Heart right ventricle (tissue), 16 donors: ENCODE results near the gene KCNE3. TPM values are rescaled to one million over a fixed set of nuclear protein-coding genes. Genes with fewer than 3 reads are reported as not detected.
A peak's percentile ranks its signal among the peaks of the same experiment; 100 is the strongest.

ENCODE experiments used
- ATAC-seq, 8 donors: fragments of 200-7000 bp; cut with Tn5 transposase; one replicate each; pipeline ENCODE4 v1.9.1; 2020; ENCODE audit warnings: mild to moderate bottlenecking in 8 of 8, moderate library complexity in 8 of 8, moderate number of reproducible peaks in 1 of 8
- DNase-seq, 2 donors: peaks; one replicate each; pipeline ENCODE4 v3.0.0-alpha.2; 2020
- H3K27ac ChIP-seq, 10 donors: fragments of 200-600 bp; sonication (generic) in 2 of 10; one replicate each; pipeline versions ENCODE4 v1.5.0 to v1.8.0; 2020 to 2022; ENCODE audit warnings: mild to moderate bottlenecking in 3 of 10
- H3K27me3 ChIP-seq, 7 donors: fragments of 200-600 bp; one replicate each; pipeline ENCODE4 v1.8.0; 2021 to 2022; ENCODE audit warnings: mild to moderate bottlenecking in 2 of 7
- H3K36me3 ChIP-seq, 9 donors: fragments of 200-600 bp; sonication (generic) in 1 of 9; one replicate each; pipeline versions ENCODE4 v1.5.0 to v1.8.0; 2020 to 2022; ENCODE audit warnings: mild to moderate bottlenecking in 2 of 9
- H3K4me1 ChIP-seq, 9 donors: fragments of 200-600 bp; sonication (generic) in 1 of 9; one replicate each; pipeline versions ENCODE4 v1.5.0 to v1.8.0; 2020 to 2022; ENCODE audit warnings: mild to moderate bottlenecking in 4 of 9
- H3K4me3 ChIP-seq, 10 donors: fragments of 200-600 bp; sonication (generic) in 2 of 10; one replicate each; pipeline versions ENCODE4 v1.5.0 to v1.8.0; 2020 to 2022; ENCODE audit warnings: mild to moderate bottlenecking in 7 of 10, moderate library complexity in 2 of 10
- H3K9me3 ChIP-seq, 11 donors: fragments of 200-600 bp in 10 of 11; sonication (generic) in 2 of 11; one replicate each; pipeline versions ENCODE4 v1.5.0 to v1.8.0; 2013 to 2022; ENCODE audit warnings: mild to moderate bottlenecking in 2 of 11, control low read depth in 1 of 11, moderate library complexity in 1 of 11
- WGBS, 2 donors: extraction: QIAGEN DNeasy Blood & Tissue Kit; methylation state at CpG; one replicate each; pipeline ENCODE4 v1.1.7; 2013; ENCODE audit warnings: inconsistent platforms in 1 of 2; 5-methylcytosine and 5-hydroxymethylcytosine counted together
- intact Hi-C, 10 donors: fragments of 100-400 bp; cut with DNase I; formaldehyde crosslinking; loops; one replicate each; pipeline versions ENCODE4 v1.11.1 to v1.14.2; 2022
- polyA plus RNA-seq, 2 donors: library from polyadenylated mRNA; stranded (reverse); fragments of 200-250 nt; gene quantifications; one replicate each; pipeline ENCODE4 v1.2.3, GENCODE V29; 2013
- total RNA-seq, 10 donors: library from RNA; stranded (reverse); fragmentation: NEBNext Ultra II Directional in 3 of 10; extraction: Animal tissue kit (Norgen Biotek cat#: 25700) in 3 of 10; gene quantifications; one replicate each; pipeline versions ENCODE4 v1.2.1 to v1.2.4, GENCODE V29; 2021 to 2023
- TF ChIP-seq, protein P1 (sequence below), 9 donors: fragments of 200-600 bp; sonication (generic) in 2 of 9; IDR thresholded peaks; one replicate each; pipeline versions ENCODE4 v1.5.0 to v1.8.0; 2021 to 2022; ENCODE audit warnings: antibody characterized with exemption in 9 of 9, mild to moderate bottlenecking in 5 of 9, moderate library complexity in 1 of 9
- donor health status: Arrhythmogenic right ventricular cardiomyopathy.
- donor health status: ischemic (EF 13 %, LVEDD 7.1; RV severe dilation, severe dysfunction).
- donor health status: healthy with polysubstance abuse.
- donor health status: DM: no; HTN: yes; CAD: no.
- donor health status: DM: no; HTN: no; CAD: no.
- donor health status: ischemic (EF 25% LVEDD 6.9; RV normal size, moderate dysfunction).
- donor health status: ischemic (EF 25% LVEDD 5.7; RV mildly dilated, moderate dysfunction).
- donor health status: healthy.
- donor health status: DM: yes; HTN: yes; CAD: no.
- donor health status: Ischemic cardiomyopathy.
- donor health status: ischemic (EF 35%, LVEDD 5.7; RV mildly dilated, moderate dysfunction).
- donor health status: nonischemic (EF 11% LVEDD 7.7; RV severe dilation, severe dysfunction).
- donor health status: DM: yes; HTN: yes; CAD: no.
- donor health status: PGD.
- donor health status: ischemic (EF 29% LVEDD 5.4; RV normal size, mild dysfunction).
- donor health status: nonischemic (EF 23%, LVEDD 6.1; RV moderate dilation, normal function).

Gene KCNE3
- total and polyA plus RNA-seq, 12 donors = 1.2 to 7.1 (median 2.6) TPM

GRCh38 chr11:74444173-74444826 is 23.0 kb downstream of the KCNE3 start:
- Histone ChIP-seq H3K9me3 (peaks cover 0 to 3% (median 0%) of the 10 kb centered on the region in 11 donors), H3K27ac (no peak overlapping the region), H3K36me3 (no peaks in the 10 kb centered on the region), H3K4me1 (peaks cover 0 to 11% (median 0%) of the 10 kb centered on the region in 9 donors), H3K4me3 (no peak overlapping the region), H3K27me3 (no peaks in the 10 kb centered on the region)
- ATAC-seq = no peak
- TF ChIP-seq, protein P1, sequence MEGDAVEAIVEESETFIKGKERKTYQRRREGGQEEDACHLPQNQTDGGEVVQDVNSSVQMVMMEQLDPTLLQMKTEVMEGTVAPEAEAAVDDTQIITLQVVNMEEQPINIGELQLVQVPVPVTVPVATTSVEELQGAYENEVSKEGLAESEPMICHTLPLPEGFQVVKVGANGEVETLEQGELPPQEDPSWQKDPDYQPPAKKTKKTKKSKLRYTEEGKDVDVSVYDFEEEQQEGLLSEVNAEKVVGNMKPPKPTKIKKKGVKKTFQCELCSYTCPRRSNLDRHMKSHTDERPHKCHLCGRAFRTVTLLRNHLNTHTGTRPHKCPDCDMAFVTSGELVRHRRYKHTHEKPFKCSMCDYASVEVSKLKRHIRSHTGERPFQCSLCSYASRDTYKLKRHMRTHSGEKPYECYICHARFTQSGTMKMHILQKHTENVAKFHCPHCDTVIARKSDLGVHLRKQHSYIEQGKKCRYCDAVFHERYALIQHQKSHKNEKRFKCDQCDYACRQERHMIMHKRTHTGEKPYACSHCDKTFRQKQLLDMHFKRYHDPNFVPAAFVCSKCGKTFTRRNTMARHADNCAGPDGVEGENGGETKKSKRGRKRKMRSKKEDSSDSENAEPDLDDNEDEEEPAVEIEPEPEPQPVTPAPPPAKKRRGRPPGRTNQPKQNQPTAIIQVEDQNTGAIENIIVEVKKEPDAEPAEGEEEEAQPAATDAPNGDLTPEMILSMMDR (IDR thresholded peaks at IDR 0.05) = no peak
- intact Hi-C loops = no loop called here
- WGBS, 2 donors = 60 to 72% methylated on average over 9 of the region's 9 CpGs
- no peak for DNase-seq

GRCh38 chr11:74443071-74443864 is 24.1 kb downstream of the KCNE3 start:
- H3K27me3 ChIP-seq = no peaks in the 10 kb centered on the region
- no peak overlapping the region for H3K4me3 ChIP-seq
- TF ChIP-seq, protein P1 (IDR thresholded peaks at IDR 0.05) = peak in 3 of 9 donors; percentile 18 to 35 (median 21)
- DNase-seq = no peak
- no peaks in the 10 kb centered on the region for H3K36me3 ChIP-seq
- peaks cover 0 to 11% (median 0%) of the 10 kb centered on the region in 9 donors for H3K4me1 ChIP-seq
- H3K9me3 ChIP-seq = peaks cover 0 to 3% (median 0%) of the 10 kb centered on the region in 11 donors
- peak in 4 of 8 donors; percentile 47 to 68 (median 62) for ATAC-seq
- no peak overlapping the region for H3K27ac ChIP-seq
- WGBS, 2 donors = 39 to 45% methylated on average over 8 of the region's 8 CpGs
- intact Hi-C loops = no loop called here

DNA sequence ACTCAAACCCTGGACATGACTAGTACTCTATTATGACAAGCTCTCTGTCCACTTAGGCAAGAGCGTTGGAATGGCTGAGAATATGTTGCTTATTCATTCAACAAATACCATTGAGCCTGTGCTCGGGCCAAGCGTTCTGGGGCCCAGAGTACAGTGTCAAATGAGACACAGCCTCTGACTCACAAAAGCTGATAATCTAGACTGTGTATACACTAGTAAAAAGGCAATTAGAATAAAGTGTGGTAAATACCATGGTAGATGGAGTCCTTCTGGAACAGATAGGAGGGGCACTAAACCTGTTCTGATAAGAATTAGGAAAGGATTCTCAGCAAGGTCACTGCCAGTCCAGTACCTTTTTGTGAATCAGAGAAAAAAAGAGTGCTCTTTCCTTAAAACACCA is 24.7 kb downstream of the KCNE3 start:
- H3K27ac ChIP-seq = no peak overlapping the region
- TF ChIP-seq, protein P1 (IDR thresholded peaks at IDR 0.05) = no peak
- no peaks in the 10 kb centered on the region for H3K36me3 ChIP-seq
- no peak for DNase-seq
- intact Hi-C loops = no loop called here
- H3K4me1 ChIP-seq = peaks cover 0 to 11% (median 0%) of the 10 kb centered on the region in 9 donors
- H3K9me3 ChIP-seq = peaks cover 0 to 3% (median 0%) of the 10 kb centered on the region in 11 donors
- peak in 1 of 8 donors; percentile 67 for ATAC-seq
- H3K4me3 ChIP-seq = no peak overlapping the region
- 79 to 82% methylated on average over 3 of the region's 3 CpGs for WGBS, 2 donors
- H3K27me3 ChIP-seq = no peaks in the 10 kb centered on the region

DNA sequence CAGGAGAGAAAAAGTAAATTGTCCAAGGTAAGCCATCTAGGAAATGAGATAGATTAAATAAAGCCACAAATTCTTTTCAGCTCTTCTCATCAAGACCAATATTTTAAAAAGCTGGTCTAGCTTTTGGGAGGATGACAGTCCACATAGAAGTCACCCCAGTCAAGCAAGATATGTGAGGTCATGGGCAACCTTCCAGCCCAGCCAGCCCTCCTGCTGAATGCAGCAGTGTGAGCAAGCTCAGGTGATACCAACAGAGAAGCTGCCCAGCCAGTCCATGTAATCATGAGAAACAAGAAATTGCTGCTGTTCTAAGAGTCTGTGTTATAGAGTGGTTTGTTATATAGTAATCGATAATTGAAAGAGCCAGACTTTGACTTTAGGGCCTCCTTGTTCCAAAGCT is 28.7 kb downstream of the KCNE3 start:
- Histone ChIP-seq H3K36me3 (no peaks in the 10 kb centered on the region), H3K27me3 (no peaks in the 10 kb centered on the region), H3K4me3 (no peak overlapping the region), H3K9me3 (peaks cover 0 to 3% (median 0%) of the 10 kb centered on the region in 11 donors), H3K27ac (no peak overlapping the region), H3K4me1 (peaks cover 0 to 3% (median 0%) of the 10 kb centered on the region in 9 donors)
- intact Hi-C loops = no loop called here
- TF ChIP-seq, protein P1 (IDR thresholded peaks at IDR 0.05) = no peak
- ATAC-seq (no peak), DNase-seq (no peak)
- WGBS, 2 donors = 95 to 100% methylated on average over 1 of the region's 1 CpG
